IMR-90 (cell line): Measurements from ENCODE around the gene CPED1. TPM values are rescaled to one million over a fixed set of nuclear protein-coding genes. Genes with fewer than 3 reads are reported as not detected.

Source experiments
- ATAC-seq: fragments of 200-7000 bp; cut with Tn5 transposase; 2 replicates; pipeline ENCODE4 v1.9.1; 2020; ENCODE audit warnings: low read depth, mild to moderate bottlenecking, moderate library complexity
- BruUV-seq: library from RNA; stranded (reverse); fragments of 400-500 nt; replicated peaks from 2 replicates; lab custom pipeline; 2021; lab: Mats Ljungman, UMichigan
- CTCF ChIA-PET: fragments of 300-600 bp; formaldehyde crosslinking; extraction: SDS; loops from one replicate; lab custom pipeline; 2021; ENCODE audit warnings: antibody characterized with exemption; lab: Yijun Ruan, JAX
- POLR2A ChIA-PET: fragments of 300-600 bp; sonication (Branson Sonifier 250); formaldehyde crosslinking; loops from one replicate; lab custom pipeline; 2022; ENCODE audit warnings: antibody characterized with exemption; ENCODE audit not compliant: unreplicated experiment; lab: Charles Lee
- DNase-seq: peaks from one replicate; pipeline ENCODE4 v3.0.0; 2013
- H2AFZ ChIP-seq: replicated peaks from 2 replicates; pipeline ENCODE3; 2013; ENCODE audit warnings: low read length, mild to moderate bottlenecking; ENCODE audit not compliant: poor library complexity
- H2AK5ac ChIP-seq: 2 replicates; pipeline ENCODE4 v1.6.1; 2013; ENCODE audit warnings: low read depth, low read length, inconsistent platforms
- H2AK9ac ChIP-seq: replicated peaks from 2 replicates; pipeline ENCODE3; 2013; ENCODE audit warnings: mild to moderate bottlenecking, low read depth, low read length, moderate library complexity; ENCODE audit not compliant: poor library complexity
- H2BK120ac ChIP-seq: 2 replicates; pipeline ENCODE4 v1.6.1; 2013; ENCODE audit warnings: low read depth, low read length, inconsistent platforms
- H2BK15ac ChIP-seq: 3 replicates; pipeline ENCODE4 v1.6.1; 2013; ENCODE audit warnings: low read depth, low read length, inconsistent platforms
- H2BK20ac ChIP-seq: 2 replicates; pipeline ENCODE4 v1.6.1; 2013; ENCODE audit warnings: low read depth, mild to moderate bottlenecking, inconsistent platforms, low read length, moderate library complexity
- H2BK5ac ChIP-seq: 2 replicates; pipeline ENCODE4 v1.6.1; 2013; ENCODE audit warnings: mild to moderate bottlenecking, low read depth, low read length, inconsistent platforms; ENCODE audit not compliant: poor library complexity, severe bottlenecking
- H3K14ac ChIP-seq: replicated peaks from 2 replicates; pipeline ENCODE4 v1.6.1; 2013; ENCODE audit warnings: low read depth, low read length, inconsistent platforms
- H3K18ac ChIP-seq: 2 replicates; pipeline ENCODE4 v1.6.1; 2013; ENCODE audit warnings: low read depth, low read length, control low read depth
- H3K23ac ChIP-seq: 2 replicates; pipeline ENCODE4 v1.6.1; 2013; ENCODE audit warnings: low read depth, low read length, inconsistent platforms
- H3K27ac ChIP-seq: 2 replicates; pipeline ENCODE4 v1.5.1; 2013; ENCODE audit warnings: mild to moderate bottlenecking, control low read depth, low read length; ENCODE audit not compliant: insufficient read depth
- H3K27me3 ChIP-seq: 2 replicates; pipeline ENCODE4 v1.6.1; 2013; ENCODE audit warnings: low read length; ENCODE audit not compliant: control insufficient read depth, insufficient read depth
- H3K36me3 ChIP-seq: 2 replicates; pipeline ENCODE4 v1.6.1; 2013; ENCODE audit warnings: low read length, mixed read lengths; ENCODE audit not compliant: control insufficient read depth, insufficient read depth
- H3K4ac ChIP-seq: 2 replicates; pipeline ENCODE4 v1.6.1; 2013; ENCODE audit warnings: low read depth, low read length, inconsistent platforms
- H3K4me1 ChIP-seq: 2 replicates; pipeline ENCODE4 v1.6.1; 2013; ENCODE audit warnings: low read length, mixed read lengths; ENCODE audit not compliant: control insufficient read depth, insufficient read depth
- H3K4me2 ChIP-seq: 2 replicates; pipeline ENCODE4 v1.6.1; 2013; ENCODE audit warnings: low read depth, mild to moderate bottlenecking, control low read depth, low read length, moderate library complexity
- H3K4me3 ChIP-seq: 2 replicates; pipeline ENCODE4 v1.5.1; 2013; ENCODE audit warnings: low read depth, mild to moderate bottlenecking, control low read depth, low read length, moderate library complexity; ENCODE audit not compliant: insufficient read depth
- H3K56ac ChIP-seq: 2 replicates; pipeline ENCODE4 v1.6.1; 2013; ENCODE audit warnings: low read length, inconsistent platforms; ENCODE audit not compliant: insufficient read depth; ENCODE audit errors: extremely low read depth
- H3K79me1 ChIP-seq, 2 experiments: 2 replicates each; pipeline ENCODE4 v1.6.1; 2013; ENCODE audit warnings: low read length in 2 of 2, inconsistent platforms in 1 of 2, low read depth in 1 of 2
- H3K9ac ChIP-seq: 2 replicates; pipeline ENCODE4 v1.6.1; 2013; ENCODE audit warnings: low read depth, low read length, control low read depth
- H3K9me1 ChIP-seq: 2 replicates; pipeline ENCODE4 v1.6.1; 2013; ENCODE audit warnings: low read length, inconsistent platforms; ENCODE audit not compliant: insufficient read depth
- H3K9me3 ChIP-seq: 2 replicates; pipeline ENCODE4 v1.6.1; 2013; ENCODE audit warnings: low read length; ENCODE audit not compliant: control insufficient read depth, insufficient read depth
- H4K20me1 ChIP-seq: 2 replicates; pipeline ENCODE4 v1.6.1; 2013; ENCODE audit warnings: low read length, inconsistent platforms; ENCODE audit not compliant: insufficient read depth
- H4K5ac ChIP-seq: 2 replicates; pipeline ENCODE4 v1.6.1; 2013; ENCODE audit warnings: mild to moderate bottlenecking, low read depth, low read length, control low read depth
- H4K8ac ChIP-seq, 2 experiments: 2 replicates each; pipeline ENCODE4 v1.6.1; 2013; ENCODE audit warnings: low read depth in 2 of 2, low read length in 2 of 2, control low read depth in 1 of 2, inconsistent platforms in 1 of 2
- H4K91ac ChIP-seq: 2 replicates; pipeline ENCODE4 v1.6.1; 2013; ENCODE audit warnings: low read depth, low read length, inconsistent platforms; ENCODE audit not compliant: insufficient read depth
- BHLHE40 ChIP-seq: fragments of 150-350 bp; IDR thresholded peaks from 2 replicates; pipeline ENCODE4 v1.6.1; 2016; ENCODE audit warnings: mild to moderate bottlenecking, low read depth, low read length
- CEBPB ChIP-seq: IDR thresholded peaks from 2 replicates; pipeline ENCODE4 v1.6.1; 2012; ENCODE audit warnings: low read depth, low read length, improper control_type of control experiment
- CHD1 ChIP-seq: IDR thresholded peaks from 2 replicates; pipeline ENCODE4 v1.6.1; 2012; ENCODE audit warnings: low read depth, low read length, improper control_type of control experiment
- MAFK ChIP-seq: IDR thresholded peaks from 2 replicates; pipeline ENCODE4 v1.6.1; 2012; ENCODE audit warnings: low read depth, low read length, improper control_type of control experiment
- MXI1 ChIP-seq: IDR thresholded peaks from 2 replicates; pipeline ENCODE4 v1.6.1; 2012; ENCODE audit warnings: low read depth, mild to moderate bottlenecking, low read length, moderate library complexity, borderline replicate concordance
- POLR2A ChIP-seq: IDR thresholded peaks from 2 replicates; pipeline ENCODE4 v1.6.1; 2012; ENCODE audit warnings: mild to moderate bottlenecking, low read depth, low read length
- RCOR1 ChIP-seq: IDR thresholded peaks from 2 replicates; pipeline ENCODE4 v1.6.1; 2012; ENCODE audit warnings: mild to moderate bottlenecking, low read length, improper control_type of control experiment; ENCODE audit not compliant: insufficient replicate concordance
- WGBS, 2 experiments: methylation state at CpG; one replicate each; pipeline versions ENCODE4 v1.1.5 to v1.1.7; 2013; ENCODE audit warnings: missing lambda C conversion rate in 2 of 2; ENCODE audit not compliant: insufficient read length in 1 of 2; ENCODE audit errors: extremely low coverage in 2 of 2; 5-methylcytosine and 5-hydroxymethylcytosine counted together
- dilution Hi-C: fragments of 300-500 bp; cut with HindIII; formaldehyde crosslinking; loops from one replicate; pipeline ENCODE4 v1.14.3; 2018; ENCODE audit warnings: low sequenced_read_pairs; ENCODE audit not compliant: unreplicated experiment
- in situ Hi-C: fragments of 300-500 bp; cut with MboI; formaldehyde crosslinking; loops from 3 replicates; pipeline ENCODE4 v1.14.3; 2019; ENCODE audit warnings: low sequenced_read_pairs, inconsistent platforms, mixed read lengths
- intact Hi-C: fragments of 100-400 bp; cut with micrococcal nuclease; formaldehyde crosslinking; loops from 2 replicates; pipeline ENCODE4 v1.10.0; 2022
- polyA plus RNA-seq, 3 experiments: library from polyadenylated mRNA; depleted of rRNA; stranded (reverse); fragments of >200 nt; gene quantifications; 2 replicates each; pipeline ENCODE4 v1.2.3, GENCODE V29; 2012; ENCODE audit warnings: low replicate concordance in 1 of 3
- total RNA-seq: library from RNA; depleted of rRNA; stranded (reverse); fragments of >200 nt; gene quantifications from 2 replicates; pipeline ENCODE4 v1.2.3, GENCODE V29; 2012

CPED1 gene
- total and polyA plus RNA-seq, 2 of the 4 experiments (the other 2 are of a cell fraction) = 31.2 to 96.8 TPM

GRCh38 chr7:121102619-121103018, 114.1 kb downstream of the CPED1 start:
- BruUV-seq = no TSS peak
- in situ Hi-C loops = loop anchor here (5.0 kb wide), 1 partner anchor 295 kb away; no protein-coding TSS in a partner anchor
- H3K36me3 ChIP-seq = peaks cover 7% of the 10 kb centered on the region

More at GRCh38 chr7:121102619-121103018, 114.1 kb downstream of the CPED1 start:
- H3K14ac ChIP-seq = no peak overlapping the region
- H3K27me3 ChIP-seq = no peaks in the 10 kb centered on the region
- no peaks in the 10 kb centered on the region for H4K20me1 ChIP-seq
- H4K8ac ChIP-seq = no peak overlapping the region
- H3K79me1 ChIP-seq = peaks cover 0 to 16% of the 10 kb centered on the region in 2 experiments; a peak in 2 of 4 replicates
- H2BK15ac ChIP-seq = no peak overlapping the region
- H2BK5ac ChIP-seq = no peak overlapping the region
- no peak overlapping the region for H3K4me3 ChIP-seq
- no peak overlapping the region for H3K23ac ChIP-seq
- no peak overlapping the region for H3K27ac ChIP-seq
- no peak overlapping the region for H3K9ac ChIP-seq
- no peak overlapping the region for H2AK5ac ChIP-seq
- H3K9me3 ChIP-seq = no peaks in the 10 kb centered on the region
- no peaks in the 10 kb centered on the region for H3K9me1 ChIP-seq
- no peaks in the 10 kb centered on the region for H3K4me1 ChIP-seq
- no peak overlapping the region for H2AK9ac ChIP-seq
- no peak for DNase-seq
- CTCF ChIA-PET = no interaction called here
- no peak overlapping the region for H2BK20ac ChIP-seq
- no CpG with 5 or more reads among the region's 2 CpGs for WGBS, 2 experiments
- intact Hi-C loops (no loop called here), dilution Hi-C loops (no loop called here)
- no peak overlapping the region for H4K91ac ChIP-seq
- POLR2A ChIA-PET = no interaction called here
- H3K4me2 ChIP-seq = 0 out of 2 replicates have a peak overlapping the region, but pooled peaks have one; percentile 38
- no peak overlapping the region for H3K4ac ChIP-seq
- no peak for TF ChIP-seq BHLHE40
- no peak for TF ChIP-seq CHD1
- no peak for TF ChIP-seq RCOR1
- no peak for TF ChIP-seq MAFK
- no peak for TF ChIP-seq CEBPB
- TF ChIP-seq POLR2A = no peak
- no peak for TF ChIP-seq MXI1
- H3K18ac ChIP-seq = no peak overlapping the region
- ATAC-seq = no peak
- H2BK120ac ChIP-seq = no peak overlapping the region
- H2AFZ ChIP-seq = no peak overlapping the region
- H4K5ac ChIP-seq = no peak overlapping the region
- H3K56ac ChIP-seq = no peak overlapping the region
